HTR-8/SVneo (cell line): Measurements from ENCODE around the gene ZRANB3.
"Not testable (repeated sequence)": the region's sequence is repeated elsewhere in the genome, so short reads cannot be mapped to it uniquely, and the experiment has no call there.

Source experiments
- DNase-seq: peaks from one replicate; pipeline ENCODE4 v3.0.0; 2011; ENCODE audit warnings: low spot score, mixed read lengths; ENCODE audit not compliant: insufficient read length
- FAIRE-seq: peaks from 2 replicates; lab custom pipeline; 2011; peaks lifted over from hg19 to GRCh38; lab: Jason Lieb, UNC

ZRANB3 gene

DNA sequence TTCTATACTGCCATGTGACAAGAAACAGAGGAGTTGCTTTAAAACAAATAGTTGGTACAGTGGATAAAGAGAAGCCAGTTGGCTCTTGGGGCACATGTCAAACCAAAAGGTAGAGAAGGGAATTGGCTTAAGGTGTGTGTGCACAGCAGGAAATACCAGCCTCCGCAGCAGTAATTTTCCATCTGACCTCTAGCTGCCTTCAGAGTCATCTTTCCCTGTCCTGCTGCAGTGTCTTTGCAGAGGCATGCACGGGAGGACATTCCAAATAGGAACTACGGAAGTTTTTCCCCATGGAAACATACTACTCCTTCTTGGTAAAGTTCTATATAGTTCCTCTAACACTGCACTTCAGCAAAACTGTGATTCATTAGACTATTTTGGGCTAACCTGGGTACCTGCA is 379.4 kb downstream of the ZRANB3 start:
- FAIRE-seq, result no peak
- DNase-seq, result no peak

- DNase-seq (no peak), FAIRE-seq (no peak)
Observed at GRCh38 chr2:135150725-135151124, 380.3 kb downstream of the ZRANB3 start.

DNA sequence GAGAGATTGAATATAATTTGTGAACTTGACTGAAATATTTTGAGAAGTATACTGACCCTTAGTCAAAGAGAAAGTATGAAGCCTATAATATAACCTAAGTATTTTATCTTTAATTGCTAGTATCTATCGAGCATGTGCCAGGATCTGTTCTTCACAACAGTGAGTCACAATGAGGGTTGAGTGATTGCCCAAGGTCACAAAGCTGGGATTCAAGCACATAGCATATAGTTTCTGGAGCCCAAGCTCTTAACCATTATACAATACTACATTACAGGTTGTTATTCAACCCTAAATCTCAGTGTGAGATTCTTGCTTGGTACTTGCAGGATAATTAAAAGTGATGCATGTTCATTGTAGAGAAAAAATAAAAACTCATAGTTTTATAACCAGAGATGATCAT is 381.8 kb downstream of the ZRANB3 start:
- no peak for DNase-seq
- FAIRE-seq, result no peak

GRCh38 chr2:135144343-135144742 is 386.7 kb downstream of the ZRANB3 start:
- DNase-seq, result no peak
- FAIRE-seq, result no peak

GRCh38 chr2:135142323-135142722 is 388.7 kb downstream of the ZRANB3 start:
- FAIRE-seq (no peak), DNase-seq (no peak)

GRCh38 chr2:135140606-135141005 is 390.4 kb downstream of the ZRANB3 start:
- DNase-seq (no peak), FAIRE-seq (no peak)

DNA sequence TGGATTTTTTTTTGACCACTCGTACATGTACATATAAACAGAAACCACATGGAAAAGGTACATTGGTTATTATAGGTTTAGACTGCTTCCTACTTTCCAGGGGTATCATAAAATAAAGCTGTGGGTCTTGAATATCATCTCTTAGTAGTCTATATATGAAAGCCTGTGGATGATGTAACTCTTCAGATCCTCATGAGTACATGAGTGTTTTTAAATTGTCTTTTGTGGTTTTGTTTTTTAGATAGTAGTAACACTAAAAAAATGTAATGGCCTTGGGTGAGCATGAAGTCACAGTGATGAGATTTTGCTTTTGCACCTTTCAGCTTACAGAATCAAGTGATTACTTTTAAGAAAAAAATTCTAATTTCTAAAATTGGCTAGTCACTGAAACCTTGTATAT is 398.7 kb downstream of the ZRANB3 start:
- FAIRE-seq (no peak), DNase-seq (no peak)

- FAIRE-seq (no peak), DNase-seq (no peak)
Observed at GRCh38 chr2:135130751-135131150, 400.3 kb downstream of the ZRANB3 start.

DNA sequence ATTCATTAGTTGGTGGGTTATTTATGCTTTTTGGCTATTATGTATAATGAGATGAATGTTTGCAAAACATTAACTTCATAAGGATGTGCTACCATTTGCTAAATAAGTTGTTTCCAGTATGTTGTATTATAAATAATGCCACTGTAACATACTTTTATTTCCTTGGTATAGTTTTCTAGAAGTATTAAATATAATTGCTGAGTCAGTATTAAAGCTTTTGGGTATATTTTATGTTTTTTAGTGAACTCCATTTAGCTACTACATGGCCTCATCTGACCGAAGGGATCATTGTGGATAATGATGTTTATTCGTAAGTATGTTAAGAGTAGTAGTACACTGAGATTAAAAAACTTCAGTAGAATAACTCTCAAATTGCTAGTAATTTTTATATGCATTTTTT is 405.1 kb downstream of the ZRANB3 start:
- DNase-seq, result no peak
- FAIRE-seq, result no peak

DNA sequence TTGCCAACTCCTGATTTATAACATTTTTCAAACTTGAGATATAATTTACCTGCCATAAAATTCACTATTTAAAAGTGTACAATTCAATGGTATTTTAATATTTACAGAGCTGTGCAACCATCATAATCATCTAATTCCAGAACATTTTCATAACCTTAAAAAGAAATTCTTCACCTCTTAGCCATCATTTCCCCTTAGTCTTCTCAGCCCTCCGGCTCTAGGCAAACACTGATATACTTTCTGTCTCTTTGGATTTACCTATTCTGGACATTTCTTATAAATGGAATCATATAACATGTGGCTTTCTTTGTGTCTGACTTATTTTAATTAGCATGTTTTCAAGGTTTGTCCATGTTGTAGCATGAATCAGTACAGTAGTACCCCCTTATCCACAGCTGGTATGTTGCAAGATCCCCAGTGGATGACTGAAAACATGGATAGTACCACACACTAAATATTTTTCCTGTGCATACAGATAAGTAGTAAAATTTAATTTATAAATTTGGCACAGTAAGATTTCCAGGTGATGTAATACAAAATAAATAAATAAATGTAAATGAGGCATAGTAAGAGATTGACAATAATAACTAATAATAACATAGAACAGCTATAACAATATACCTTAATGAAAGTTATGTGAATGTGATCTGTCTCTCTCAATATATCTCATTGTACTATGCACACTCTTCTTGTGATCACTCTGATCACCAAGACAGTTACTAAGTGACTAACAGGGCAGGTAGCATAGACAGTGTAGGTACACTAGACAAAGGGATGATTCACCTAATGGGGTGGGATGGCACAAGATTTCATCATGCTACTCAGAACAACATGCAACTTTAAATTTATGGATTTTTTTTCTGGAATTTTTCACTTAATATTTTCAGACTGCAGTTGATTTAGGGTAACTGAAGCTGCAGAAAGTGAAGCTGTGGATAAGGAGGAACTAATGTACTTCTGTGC is 405.8 kb downstream of the ZRANB3 start:
- DNase-seq (no peak), FAIRE-seq (no peak)

GRCh38 chr2:135121658-135122039 is 409.4 kb downstream of the ZRANB3 start:
- not testable (repeated sequence) for FAIRE-seq, DNase-seq

- FAIRE-seq (no peak), DNase-seq (no peak)
Observed at GRCh38 chr2:135121016-135121657, 409.9 kb downstream of the ZRANB3 start.

GRCh38 chr2:135119582-135119981 is 411.4 kb downstream of the ZRANB3 start:
- FAIRE-seq (no peak), DNase-seq (no peak)

DNA sequence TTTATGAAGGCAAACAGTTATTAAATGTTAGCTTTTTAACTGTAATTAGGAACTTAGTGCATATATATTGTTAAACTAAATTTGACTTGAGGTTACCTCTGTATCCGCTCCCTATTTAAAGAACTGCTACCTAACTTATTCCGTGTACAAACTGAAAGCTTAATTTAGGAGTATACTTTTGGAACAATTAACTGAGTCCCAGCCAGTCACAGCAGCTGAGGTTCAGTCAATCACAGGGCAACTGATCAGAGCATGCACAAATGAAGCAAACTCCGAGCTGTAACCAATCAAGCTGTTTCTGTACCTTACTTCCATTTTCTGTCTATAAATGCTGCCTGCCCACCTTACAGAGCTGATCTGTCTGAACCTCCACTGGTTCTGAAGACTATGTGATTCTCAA is 417.7 kb downstream of the ZRANB3 start:
- FAIRE-seq (no peak), DNase-seq (no peak)

- not testable (repeated sequence) for DNase-seq, FAIRE-seq
Observed at GRCh38 chr2:135105513-135106316, 425.3 kb downstream of the ZRANB3 start.

DNA sequence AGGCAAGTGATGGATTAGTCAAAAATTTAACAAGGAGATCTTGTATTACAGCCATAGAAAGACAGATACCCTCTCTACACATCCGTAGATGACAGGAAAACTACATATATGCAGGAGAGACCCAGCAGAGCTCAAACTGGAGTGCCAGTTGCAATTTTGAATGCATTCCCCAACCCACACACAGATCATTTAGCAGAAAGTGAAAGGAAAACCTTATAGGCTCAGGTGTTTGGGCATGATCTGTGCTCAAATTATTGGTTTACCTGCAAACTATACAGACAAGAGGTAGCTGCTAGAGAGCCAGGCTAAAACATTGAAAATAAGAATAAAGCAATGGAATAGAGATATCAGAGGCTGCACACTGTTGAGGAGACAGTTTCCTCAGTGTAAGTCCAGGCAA is 427.2 kb downstream of the ZRANB3 start:
- DNase-seq (no peak), FAIRE-seq (no peak)

DNA sequence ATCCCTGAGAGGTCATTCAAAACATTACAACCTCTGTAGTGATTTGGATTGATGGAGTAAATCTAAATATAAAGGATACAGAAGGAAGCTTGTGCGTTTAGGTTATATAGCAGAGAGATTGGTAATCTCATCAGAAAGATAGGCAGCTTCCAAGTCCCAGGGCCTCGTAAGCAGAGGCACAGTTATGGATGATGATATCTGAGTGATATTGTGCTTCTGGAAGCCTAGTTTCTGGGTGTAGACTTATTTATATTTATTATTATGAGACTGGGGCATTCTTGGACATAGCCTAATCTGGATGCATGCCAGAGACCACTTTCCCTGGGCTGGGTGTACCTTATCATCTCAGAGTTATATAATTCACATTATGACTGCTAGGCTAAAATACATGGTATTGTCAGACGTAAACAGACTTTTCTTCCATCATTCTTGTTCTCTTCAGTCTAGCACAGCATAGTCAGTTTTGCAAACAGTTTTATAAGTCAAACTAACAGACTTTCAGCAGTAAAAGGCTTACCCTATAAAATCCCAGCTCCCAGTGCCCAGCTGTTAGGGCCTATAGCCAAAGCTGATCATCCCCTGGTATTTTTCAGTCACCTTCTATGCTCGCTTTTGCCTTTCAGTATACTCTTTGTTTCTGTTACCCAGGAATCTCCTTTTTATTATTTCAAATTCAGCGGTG is 431.1 kb downstream of the ZRANB3 start:
- no peak for FAIRE-seq
- DNase-seq, result no peak

GRCh38 chr2:135097532-135098231 is 433.3 kb downstream of the ZRANB3 start:
- FAIRE-seq (no peak), DNase-seq (no peak)

DNA sequence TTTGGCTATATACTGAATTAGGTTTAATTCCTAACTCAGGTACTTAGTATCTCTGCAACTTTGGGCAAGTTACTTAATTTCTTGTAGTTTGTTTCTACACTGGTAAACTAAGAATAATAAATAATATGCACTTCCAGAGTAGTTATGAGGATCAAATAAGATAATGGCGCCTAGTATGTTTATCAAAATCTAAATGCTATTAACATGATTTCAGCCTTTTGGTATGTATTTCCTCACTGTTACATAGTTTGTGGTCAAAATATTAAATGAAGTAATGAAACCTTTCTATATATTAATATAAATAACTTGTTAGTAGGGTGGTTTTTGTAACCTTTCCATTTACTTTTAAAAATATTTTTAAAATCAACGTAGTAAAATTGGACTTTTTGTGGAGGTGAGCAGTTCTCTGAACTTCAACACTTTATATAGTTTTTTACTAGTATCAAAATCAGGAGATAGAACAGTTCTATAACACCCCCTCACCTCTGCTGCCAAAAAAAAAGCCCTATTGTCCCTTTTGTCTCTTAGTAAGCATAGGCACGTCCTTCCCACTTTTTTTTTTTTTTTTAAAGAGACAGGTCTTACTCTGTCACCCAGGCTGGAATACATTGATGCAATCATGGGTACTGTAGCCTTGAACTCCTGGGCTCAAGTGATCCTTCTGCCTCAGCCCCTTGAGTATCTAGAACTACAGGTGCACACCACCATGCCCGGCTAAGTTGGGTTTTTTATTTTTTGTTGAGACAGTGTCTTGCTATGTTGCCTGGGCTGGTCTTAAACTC is 434.2 kb downstream of the ZRANB3 start:
- no peak for FAIRE-seq
- DNase-seq, result no peak
